IPS-NIHi7 (cell line): ENCODE measurements around the gene SPANXN2.
"Not testable (repeated sequence)": the region's sequence is repeated elsewhere in the genome, so short reads cannot be mapped to it uniquely, and the experiment has no call there.

Experiments used
- DNase-seq: peaks from one replicate; pipeline ENCODE4 v3.0.0; 2012; ENCODE audit warnings: mixed read lengths; ENCODE audit errors: extremely low spot score

SPANXN2 gene

GRCh38 chrX:143720652-143721051 is at the start of gene SPANXN2:
Gene SPANXN2 (minus strand): TSS chrX:143720752. CDS start chrX:143720668, 84 bp downstream.
- DNase-seq: not testable (repeated sequence)

GRCh38 chrX:143768976-143769375 is 48.4 kb upstream of the SPANXN2 start:
- DNase-seq: no peak

GRCh38 chrX:143767789-143768188 is 47.2 kb upstream of the SPANXN2 start:
- DNase-seq: not testable (repeated sequence)

GRCh38 chrX:143757887-143758286 is 37.3 kb upstream of the SPANXN2 start:
- no peak for DNase-seq

- DNase-seq: no peak
Measured at GRCh38 chrX:143757375-143757774, 36.8 kb upstream of the SPANXN2 start.

GRCh38 chrX:143754183-143754582 is 33.6 kb upstream of the SPANXN2 start:
- DNase-seq: no peak

GRCh38 chrX:143733866-143734265 is 13.3 kb upstream of the SPANXN2 start:
- no peak for DNase-seq

- DNase-seq: no peak
Measured at GRCh38 chrX:143726296-143726695, 5.7 kb upstream of the SPANXN2 start.

- DNase-seq: no peak
Measured at GRCh38 chrX:143701460-143701859, 19.1 kb downstream of the SPANXN2 start.

GRCh38 chrX:143694885-143695284 is 25.7 kb downstream of the SPANXN2 start:
- no peak for DNase-seq

- DNase-seq: no peak
Measured at GRCh38 chrX:143683486-143683885, 37.1 kb downstream of the SPANXN2 start.

- no peak for DNase-seq
Measured at GRCh38 chrX:143674926-143675325, 45.6 kb downstream of the SPANXN2 start.

GRCh38 chrX:143669395-143669794 is 51.2 kb downstream of the SPANXN2 start:
- DNase-seq: no peak

GRCh38 chrX:143664302-143664701 is 56.2 kb downstream of the SPANXN2 start:
- DNase-seq: peak; percentile 6

- no peak for DNase-seq
Measured at GRCh38 chrX:143663755-143664154, 56.8 kb downstream of the SPANXN2 start.
